ENCODE measurements around the gene PDGFA. TPM values are rescaled to one million over a fixed set of nuclear protein-coding genes. Genes with fewer than 3 reads are reported as not detected.
A peak's percentile ranks its signal among the peaks of the same experiment; 100 is the strongest.

The PDGFA gene
- total RNA-seq, 5 donors from 2014 or later (not counting 1 experiment from before 2014, with no cell fraction given): 0.58 to 0.85 (median 0.74) TPM; not detected in 1

- POLR2A ChIA-PET: no interaction called here
- Histone ChIP-seq H3K4me3 (ENCODE audit: control insufficient read depth in 1 of 2, extremely low read depth in 1 of 2, low read length in 1 of 2) (no peak overlapping the region), H3K27me3 (replicated peaks in 1 of 2; ENCODE audit: control insufficient read depth in 2 of 2, extremely low read depth in 1 of 2, insufficient read depth in 2 of 2, low read length in 1 of 2) (peaks cover 0 to 36% of the 10 kb centered on the region in 2 experiments), H3K9me3 (no peaks in the 10 kb centered on the region), H3K4me1 (ENCODE audit: control insufficient read depth in 1 of 2, extremely low read depth in 1 of 2, insufficient read depth in 2 of 2, low read length in 2 of 2) (peaks cover 7 to 23% of the 10 kb centered on the region in 2 experiments), H3K27ac (ENCODE audit: low read length) (no peak overlapping the region), H3K36me3 (ENCODE audit: control insufficient read depth in 2 of 2, extremely low read depth in 1 of 2, insufficient read depth in 1 of 2, low read length in 1 of 2) (no peaks in the 10 kb centered on the region)
- ATAC-seq (replicated peaks in 1 of 4): no peak
- WGBS (ENCODE audit: insufficient coverage): 75% methylated on average over 2 of the region's 11 CpGs
- DNase-seq: no peak
- CTCF ChIA-PET: no interaction called here
- H3K27me3 Mint-ChIP-seq: peaks cover 0 to 25% of the 10 kb centered on the region in 2 donors
- no peaks in the 10 kb centered on the region for H3K36me3 Mint-ChIP-seq
- H3K4me1 Mint-ChIP-seq: peaks cover 9 to 16% (median 16%) of the 10 kb centered on the region in 3 donors
- no peak overlapping the region for H3K27ac Mint-ChIP-seq
- H3K9me3 Mint-ChIP-seq: no peaks in the 10 kb centered on the region
- H3K4me3 Mint-ChIP-seq: peak overlapping the region in 1 of 3 donors; percentile 3
Measured at GRCh38 chr7:450036-450435, 69.6 kb downstream of the PDGFA start.

- peak overlapping the region in 2 of 3 donors; percentile 3 to 46 for H3K4me3 Mint-ChIP-seq
- ChIA-PET POLR2A (interaction anchor here in 1 of 2 donors (0.6 kb wide), 1 partner anchor 363 kb away, joined by 3 read pairs; no protein-coding TSS in a partner anchor), CTCF (no interaction called here)
- Histone ChIP-seq H3K27me3 (replicated peaks in 1 of 2; ENCODE audit: control insufficient read depth in 2 of 2, extremely low read depth in 1 of 2, insufficient read depth in 2 of 2, low read length in 1 of 2) (peaks cover 0 to 33% of the 10 kb centered on the region in 2 experiments), H3K9me3 (no peaks in the 10 kb centered on the region), H3K4me1 (ENCODE audit: control insufficient read depth in 1 of 2, extremely low read depth in 1 of 2, insufficient read depth in 2 of 2, low read length in 2 of 2) (peaks cover 7 to 23% of the 10 kb centered on the region in 2 experiments), H3K4me3 (ENCODE audit: control insufficient read depth in 1 of 2, extremely low read depth in 1 of 2, low read length in 1 of 2) (no peak overlapping the region), H3K36me3 (ENCODE audit: control insufficient read depth in 2 of 2, extremely low read depth in 1 of 2, insufficient read depth in 1 of 2, low read length in 1 of 2) (no peaks in the 10 kb centered on the region), H3K27ac (ENCODE audit: low read length) (no peak overlapping the region)
- 57% methylated on average over 8 of the region's 17 CpGs for WGBS (ENCODE audit: insufficient coverage)
- H3K27ac Mint-ChIP-seq: peak overlapping the region in 1 of 2 donors; percentile 62
- peaks cover 9 to 16% (median 16%) of the 10 kb centered on the region in 3 donors for H3K4me1 Mint-ChIP-seq
- no peaks in the 10 kb centered on the region for H3K9me3 Mint-ChIP-seq
- peaks cover 0 to 25% of the 10 kb centered on the region in 2 donors for H3K27me3 Mint-ChIP-seq
- ATAC-seq (replicated peaks in 1 of 4): peak in 3 of 4 experiments; percentile 24 to 48 (median 43)
- H3K36me3 Mint-ChIP-seq: no peaks in the 10 kb centered on the region
- no peak for DNase-seq
Measured at GRCh38 chr7:449324-450019, 70.2 kb downstream of the PDGFA start.

GRCh38 chr7:447523-447922 lies 72.1 kb downstream of the PDGFA start:
- Histone ChIP-seq H3K9me3 (no peaks in the 10 kb centered on the region), H3K4me3 (ENCODE audit: control insufficient read depth in 1 of 2, extremely low read depth in 1 of 2, low read length in 1 of 2) (no peak overlapping the region), H3K4me1 (ENCODE audit: control insufficient read depth in 1 of 2, extremely low read depth in 1 of 2, insufficient read depth in 2 of 2, low read length in 2 of 2) (peaks cover 7 to 19% of the 10 kb centered on the region in 2 experiments), H3K27ac (ENCODE audit: low read length) (no peak overlapping the region), H3K27me3 (replicated peaks in 1 of 2; ENCODE audit: control insufficient read depth in 2 of 2, extremely low read depth in 1 of 2, insufficient read depth in 2 of 2, low read length in 1 of 2) (peaks cover 0 to 19% of the 10 kb centered on the region in 2 experiments), H3K36me3 (ENCODE audit: control insufficient read depth in 2 of 2, extremely low read depth in 1 of 2, insufficient read depth in 1 of 2, low read length in 1 of 2) (no peaks in the 10 kb centered on the region)
- 81% methylated on average over 8 of the region's 9 CpGs for WGBS (ENCODE audit: insufficient coverage)
- ATAC-seq (replicated peaks in 1 of 4) (no peak), DNase-seq (no peak)
- Mint-ChIP-seq H3K4me3 (no peak overlapping the region), H3K27me3 (peaks cover 0 to 15% of the 10 kb centered on the region in 2 donors), H3K36me3 (no peaks in the 10 kb centered on the region), H3K27ac (no peak overlapping the region), H3K9me3 (no peaks in the 10 kb centered on the region), H3K4me1 (peaks cover 9 to 16% (median 16%) of the 10 kb centered on the region in 3 donors)
- ChIA-PET POLR2A (no interaction called here), CTCF (no interaction called here)

Other genes starting within 250 kb of the PDGFA start
- gene FOXL3, start 229.7 kb downstream of the PDGFA start, total RNA-seq: not detected
- gene DNAAF5, start 206.9 kb upstream of the PDGFA start, total RNA-seq: 10 to 100 TPM; 12.8 to 21.4 (median 17.1) TPM
- gene PRKAR1B, start 207.4 kb upstream of the PDGFA start, total RNA-seq: 10 to 100 TPM; 20.7 to 35.4 (median 24.4) TPM